HG03175 (cell line): ENCODE measurements around the gene STON2.

ENCODE experiments used
- ATAC-seq: cut with Tn5 transposase; IDR thresholded peaks from one replicate; pipeline ENCODE4 v1.9.1; 2021; ENCODE audit warnings: mild to moderate bottlenecking, moderate library complexity; ENCODE audit not compliant: unreplicated experiment

The STON2 gene

GRCh38 chr14:81418057-81418790 is 18.1 kb upstream of the STON2 start:
- ATAC-seq, result no peak

- no peak for ATAC-seq
These were observed 16.9 kb upstream of the STON2 start for GRCh38 chr14:81416981-81417380.

- no peak for ATAC-seq
These were observed 16.2 kb upstream of the STON2 start for GRCh38 chr14:81416194-81416952.

- no peak for ATAC-seq
These were observed 15.7 kb upstream of the STON2 start for GRCh38 chr14:81415781-81416180.

- ATAC-seq, result no peak
These were observed 14.0 kb upstream of the STON2 start for GRCh38 chr14:81414123-81414522.

- ATAC-seq, result no peak
These were observed 12.7 kb upstream of the STON2 start for GRCh38 chr14:81412779-81413178.

- no peak for ATAC-seq
These were observed 8.5 kb upstream of the STON2 start for GRCh38 chr14:81408595-81408994.

GRCh38 chr14:81406863-81407262 is 6.7 kb upstream of the STON2 start:
- no peak for ATAC-seq

GRCh38 chr14:81402123-81402495 is 2.0 kb upstream of the STON2 start:
- ATAC-seq, result peak; percentile 20

GRCh38 chr14:81401420-81402122 is 1.4 kb upstream of the STON2 start:
- peak; percentile 52 for ATAC-seq

GRCh38 chr14:81400852-81401251 is 728 bp upstream of the STON2 start:
- ATAC-seq, result no peak

- ATAC-seq, result no peak
These were observed 1.8 kb downstream of the STON2 start for GRCh38 chr14:81398196-81398891.

- no peak for ATAC-seq
These were observed 4.0 kb downstream of the STON2 start for GRCh38 chr14:81396113-81396512.

GRCh38 chr14:81394739-81395138 is 5.4 kb downstream of the STON2 start:
- no peak for ATAC-seq

- no peak for ATAC-seq
These were observed 7.0 kb downstream of the STON2 start for GRCh38 chr14:81392976-81393643.

GRCh38 chr14:81392052-81392451 is 8.1 kb downstream of the STON2 start:
- ATAC-seq, result no peak

- ATAC-seq, result no peak
These were observed 9.4 kb downstream of the STON2 start for GRCh38 chr14:81390696-81391095.

GRCh38 chr14:81388336-81388735 is 11.8 kb downstream of the STON2 start:
- no peak for ATAC-seq

GRCh38 chr14:81386290-81386745 is 13.8 kb downstream of the STON2 start:
- ATAC-seq, result no peak

GRCh38 chr14:81385886-81386285 is 14.2 kb downstream of the STON2 start:
- no peak for ATAC-seq

GRCh38 chr14:81385419-81385818 is 14.7 kb downstream of the STON2 start:
- no peak for ATAC-seq
